IMR-90 (cell line): Measurements from ENCODE around the gene NDUFB11. TPM values are rescaled to one million over a fixed set of nuclear protein-coding genes. Genes with fewer than 3 reads are reported as not detected.

Source experiments
- ATAC-seq: fragments of 200-7000 bp; cut with Tn5 transposase; 2 replicates; pipeline ENCODE4 v1.9.1; 2020; ENCODE audit warnings: low read depth, mild to moderate bottlenecking, moderate library complexity
- BruUV-seq: library from RNA; stranded (reverse); fragments of 400-500 nt; replicated peaks from 2 replicates; lab custom pipeline; 2021; lab: Mats Ljungman, UMichigan
- CTCF ChIA-PET: fragments of 300-600 bp; formaldehyde crosslinking; extraction: SDS; loops from one replicate; lab custom pipeline; 2021; ENCODE audit warnings: antibody characterized with exemption; lab: Yijun Ruan, JAX
- POLR2A ChIA-PET: fragments of 300-600 bp; sonication (Branson Sonifier 250); formaldehyde crosslinking; loops from one replicate; lab custom pipeline; 2022; ENCODE audit warnings: antibody characterized with exemption; ENCODE audit not compliant: unreplicated experiment; lab: Charles Lee
- DNase-seq: peaks from one replicate; pipeline ENCODE4 v3.0.0; 2013
- H2AFZ ChIP-seq: replicated peaks from 2 replicates; pipeline ENCODE3; 2013; ENCODE audit warnings: low read length, mild to moderate bottlenecking; ENCODE audit not compliant: poor library complexity
- H2AK5ac ChIP-seq: 2 replicates; pipeline ENCODE4 v1.6.1; 2013; ENCODE audit warnings: low read depth, low read length, inconsistent platforms
- H2AK9ac ChIP-seq: replicated peaks from 2 replicates; pipeline ENCODE3; 2013; ENCODE audit warnings: mild to moderate bottlenecking, low read depth, low read length, moderate library complexity; ENCODE audit not compliant: poor library complexity
- H2BK120ac ChIP-seq: 2 replicates; pipeline ENCODE4 v1.6.1; 2013; ENCODE audit warnings: low read depth, low read length, inconsistent platforms
- H2BK15ac ChIP-seq: 3 replicates; pipeline ENCODE4 v1.6.1; 2013; ENCODE audit warnings: low read depth, low read length, inconsistent platforms
- H2BK20ac ChIP-seq: 2 replicates; pipeline ENCODE4 v1.6.1; 2013; ENCODE audit warnings: low read depth, mild to moderate bottlenecking, inconsistent platforms, low read length, moderate library complexity
- H2BK5ac ChIP-seq: 2 replicates; pipeline ENCODE4 v1.6.1; 2013; ENCODE audit warnings: mild to moderate bottlenecking, low read depth, low read length, inconsistent platforms; ENCODE audit not compliant: poor library complexity, severe bottlenecking
- H3K14ac ChIP-seq: replicated peaks from 2 replicates; pipeline ENCODE4 v1.6.1; 2013; ENCODE audit warnings: low read depth, low read length, inconsistent platforms
- H3K18ac ChIP-seq: 2 replicates; pipeline ENCODE4 v1.6.1; 2013; ENCODE audit warnings: low read depth, low read length, control low read depth
- H3K23ac ChIP-seq: 2 replicates; pipeline ENCODE4 v1.6.1; 2013; ENCODE audit warnings: low read depth, low read length, inconsistent platforms
- H3K27ac ChIP-seq: 2 replicates; pipeline ENCODE4 v1.5.1; 2013; ENCODE audit warnings: mild to moderate bottlenecking, control low read depth, low read length; ENCODE audit not compliant: insufficient read depth
- H3K27me3 ChIP-seq: 2 replicates; pipeline ENCODE4 v1.6.1; 2013; ENCODE audit warnings: low read length; ENCODE audit not compliant: control insufficient read depth, insufficient read depth
- H3K36me3 ChIP-seq: 2 replicates; pipeline ENCODE4 v1.6.1; 2013; ENCODE audit warnings: low read length, mixed read lengths; ENCODE audit not compliant: control insufficient read depth, insufficient read depth
- H3K4ac ChIP-seq: 2 replicates; pipeline ENCODE4 v1.6.1; 2013; ENCODE audit warnings: low read depth, low read length, inconsistent platforms
- H3K4me1 ChIP-seq: 2 replicates; pipeline ENCODE4 v1.6.1; 2013; ENCODE audit warnings: low read length, mixed read lengths; ENCODE audit not compliant: control insufficient read depth, insufficient read depth
- H3K4me2 ChIP-seq: 2 replicates; pipeline ENCODE4 v1.6.1; 2013; ENCODE audit warnings: low read depth, mild to moderate bottlenecking, control low read depth, low read length, moderate library complexity
- H3K4me3 ChIP-seq: 2 replicates; pipeline ENCODE4 v1.5.1; 2013; ENCODE audit warnings: low read depth, mild to moderate bottlenecking, control low read depth, low read length, moderate library complexity; ENCODE audit not compliant: insufficient read depth
- H3K56ac ChIP-seq: 2 replicates; pipeline ENCODE4 v1.6.1; 2013; ENCODE audit warnings: low read length, inconsistent platforms; ENCODE audit not compliant: insufficient read depth; ENCODE audit errors: extremely low read depth
- H3K79me1 ChIP-seq, 2 experiments: 2 replicates each; pipeline ENCODE4 v1.6.1; 2013; ENCODE audit warnings: low read length in 2 of 2, inconsistent platforms in 1 of 2, low read depth in 1 of 2
- H3K9ac ChIP-seq: 2 replicates; pipeline ENCODE4 v1.6.1; 2013; ENCODE audit warnings: low read depth, low read length, control low read depth
- H3K9me1 ChIP-seq: 2 replicates; pipeline ENCODE4 v1.6.1; 2013; ENCODE audit warnings: low read length, inconsistent platforms; ENCODE audit not compliant: insufficient read depth
- H3K9me3 ChIP-seq: 2 replicates; pipeline ENCODE4 v1.6.1; 2013; ENCODE audit warnings: low read length; ENCODE audit not compliant: control insufficient read depth, insufficient read depth
- H4K20me1 ChIP-seq: 2 replicates; pipeline ENCODE4 v1.6.1; 2013; ENCODE audit warnings: low read length, inconsistent platforms; ENCODE audit not compliant: insufficient read depth
- H4K5ac ChIP-seq: 2 replicates; pipeline ENCODE4 v1.6.1; 2013; ENCODE audit warnings: mild to moderate bottlenecking, low read depth, low read length, control low read depth
- H4K8ac ChIP-seq, 2 experiments: 2 replicates each; pipeline ENCODE4 v1.6.1; 2013; ENCODE audit warnings: low read depth in 2 of 2, low read length in 2 of 2, control low read depth in 1 of 2, inconsistent platforms in 1 of 2
- H4K91ac ChIP-seq: 2 replicates; pipeline ENCODE4 v1.6.1; 2013; ENCODE audit warnings: low read depth, low read length, inconsistent platforms; ENCODE audit not compliant: insufficient read depth
- CEBPB ChIP-seq: IDR thresholded peaks from 2 replicates; pipeline ENCODE4 v1.6.1; 2012; ENCODE audit warnings: low read depth, low read length, improper control_type of control experiment
- CHD1 ChIP-seq: IDR thresholded peaks from 2 replicates; pipeline ENCODE4 v1.6.1; 2012; ENCODE audit warnings: low read depth, low read length, improper control_type of control experiment
- CTCF ChIP-seq: conservative IDR thresholded peaks from 2 replicates; pipeline ENCODE4 v1.5.1; 2012; ENCODE audit warnings: mild to moderate bottlenecking, low read depth, low read length, improper control_type of control experiment
- ELK1 ChIP-seq: fragments of 150-350 bp; IDR thresholded peaks from 2 replicates; pipeline ENCODE4 v1.6.1; 2016; ENCODE audit warnings: low read depth, mild to moderate bottlenecking, low read length, moderate library complexity, borderline replicate concordance
- FOS ChIP-seq: fragments of 150-350 bp; IDR thresholded peaks from 2 replicates; pipeline ENCODE4 v1.6.1; 2016; ENCODE audit warnings: low read depth, low read length
- MAZ ChIP-seq: IDR thresholded peaks from 2 replicates; pipeline ENCODE4 v1.6.1; 2012; ENCODE audit warnings: low read depth, mild to moderate bottlenecking, low read length, improper control_type of control experiment, moderate library complexity, borderline replicate concordance
- MXI1 ChIP-seq: IDR thresholded peaks from 2 replicates; pipeline ENCODE4 v1.6.1; 2012; ENCODE audit warnings: low read depth, mild to moderate bottlenecking, low read length, moderate library complexity, borderline replicate concordance
- NFE2L2 ChIP-seq: fragments of 150-350 bp; IDR thresholded peaks from 2 replicates; pipeline ENCODE4 v1.6.1; 2016; ENCODE audit warnings: low read depth, mild to moderate bottlenecking, low read length
- POLR2A ChIP-seq: IDR thresholded peaks from 2 replicates; pipeline ENCODE4 v1.6.1; 2012; ENCODE audit warnings: mild to moderate bottlenecking, low read depth, low read length
- RAD21 ChIP-seq: IDR thresholded peaks from 2 replicates; pipeline ENCODE4 v1.6.1; 2012; ENCODE audit warnings: low read length, improper control_type of control experiment
- RCOR1 ChIP-seq: IDR thresholded peaks from 2 replicates; pipeline ENCODE4 v1.6.1; 2012; ENCODE audit warnings: mild to moderate bottlenecking, low read length, improper control_type of control experiment; ENCODE audit not compliant: insufficient replicate concordance
- RFX5 ChIP-seq: IDR thresholded peaks from 2 replicates; pipeline ENCODE4 v1.8.0; 2012; ENCODE audit warnings: low read depth, mild to moderate bottlenecking, low read length, moderate library complexity
- SMC3 ChIP-seq: fragments of 150-350 bp; IDR thresholded peaks from 2 replicates; pipeline ENCODE4 v1.6.1; 2016; ENCODE audit warnings: low read depth, mild to moderate bottlenecking, antibody characterized with exemption, low read length, moderate library complexity
- USF2 ChIP-seq: fragments of 150-350 bp; IDR thresholded peaks from 2 replicates; pipeline ENCODE4 v1.6.1; 2017; ENCODE audit warnings: mild to moderate bottlenecking, antibody characterized with exemption, low read length, low read depth
- WGBS, 2 experiments: methylation state at CpG; one replicate each; pipeline versions ENCODE4 v1.1.5 to v1.1.7; 2013; ENCODE audit warnings: missing lambda C conversion rate in 2 of 2; ENCODE audit not compliant: insufficient read length in 1 of 2; ENCODE audit errors: extremely low coverage in 2 of 2; 5-methylcytosine and 5-hydroxymethylcytosine counted together
- dilution Hi-C: fragments of 300-500 bp; cut with HindIII; formaldehyde crosslinking; loops from one replicate; pipeline ENCODE4 v1.14.3; 2018; ENCODE audit warnings: low sequenced_read_pairs; ENCODE audit not compliant: unreplicated experiment
- in situ Hi-C: fragments of 300-500 bp; cut with MboI; formaldehyde crosslinking; loops from 3 replicates; pipeline ENCODE4 v1.14.3; 2019; ENCODE audit warnings: low sequenced_read_pairs, inconsistent platforms, mixed read lengths
- intact Hi-C: fragments of 100-400 bp; cut with micrococcal nuclease; formaldehyde crosslinking; loops from 2 replicates; pipeline ENCODE4 v1.10.0; 2022
- polyA plus RNA-seq, 3 experiments: library from polyadenylated mRNA; depleted of rRNA; stranded (reverse); fragments of >200 nt; gene quantifications; 2 replicates each; pipeline ENCODE4 v1.2.3, GENCODE V29; 2012; ENCODE audit warnings: low replicate concordance in 1 of 3
- total RNA-seq: library from RNA; depleted of rRNA; stranded (reverse); fragments of >200 nt; gene quantifications from 2 replicates; pipeline ENCODE4 v1.2.3, GENCODE V29; 2012

The NDUFB11 gene
- total and polyA plus RNA-seq, 2 of the 4 experiments (the other 2 are of a cell fraction), result 17.0 to 58.3 TPM

GRCh38 chrX:47193475-47194193, 49.1 kb upstream of the NDUFB11 start, which contains the start of gene UBA1:
Gene UBA1, plus strand, starts transcription at chrX:47193829. Its CDS starts 4,974 bp downstream, at chrX:47198803.
- Histone ChIP-seq H2AK9ac (peak within 1 kb of the TSS; percentile 99), H4K5ac (peak within 1 kb of the TSS; percentile 29; the same call in 1 of the 2 replicates), H3K18ac (peak within 1 kb of the TSS; percentile 37; the same call in 1 of the 2 replicates), H3K56ac (peak within 1 kb of the TSS; percentile 91), H2BK15ac (no peak within 1 kb of the TSS), H3K4me3 (peak within 1 kb of the TSS; percentile 74), H2BK20ac (no peak within 1 kb of the TSS), H3K4me1 (peaks cover 24% of the 10 kb centered on the region), H3K27me3 (no peaks in the 10 kb centered on the region; the same call in 1 of the 2 replicates), H2BK5ac (peak within 1 kb of the TSS; percentile 79), H2AFZ (peak within 1 kb of the TSS; percentile 96), H3K9me3 (no peaks in the 10 kb centered on the region), H3K4me2 (peak within 1 kb of the TSS; percentile 94), H3K36me3 (peaks cover 19% of the 10 kb centered on the region), H4K8ac (peak within 1 kb of the TSS; percentile 63 to 86; a peak in 3 of 4 replicates), H4K20me1 (peaks cover 45% of the 10 kb centered on the region), H3K14ac (peak within 1 kb of the TSS; percentile 91), H4K91ac (peak within 1 kb of the TSS; percentile 81), H3K9me1 (peaks cover 5% of the 10 kb centered on the region; the same call in 1 of the 2 replicates), H3K27ac (peak within 1 kb of the TSS; percentile 87), H2BK120ac (no peak within 1 kb of the TSS), H3K9ac (peak within 1 kb of the TSS; percentile 88), H2AK5ac (peak within 1 kb of the TSS; percentile 63; the same call in 1 of the 2 replicates), H3K79me1 (peaks cover 15 to 47% of the 10 kb centered on the region in 2 experiments), H3K4ac (peak within 1 kb of the TSS; percentile 85), H3K23ac (peak within 1 kb of the TSS; percentile 94)
- BruUV-seq, result no TSS peak
- intact Hi-C loops, result loop anchor here (1.0 to 5.0 kb wide), 6 partner anchors 119 to 831 kb away; partner anchors contain the start of gene ZNF41
- ATAC-seq (peak; percentile 82), DNase-seq (peak; percentile 95)
- in situ Hi-C loops, result loop anchor here (10.0 kb wide), 2 partner anchors 191 to 331 kb away; no protein-coding TSS in a partner anchor
- CTCF ChIA-PET, result no interaction called here
- dilution Hi-C loops, result no loop called here
- WGBS, 2 experiments, result 4% methylated on average over 9 of the region's 50 CpGs; no CpG with 5 or more reads in 1 of the 2 experiments
- POLR2A ChIA-PET, result no interaction called here
- TF ChIP-seq SMC3 (peak; percentile 80), NFE2L2 (no peak), MAZ (peak; percentile 50; the same call in 1 of the 2 replicates), POLR2A (peak; percentile 94), RAD21 (peak; percentile 92), RCOR1 (no peak), CHD1 (no peak), USF2 (no peak), ELK1 (no peak), FOS (peak; percentile 62; the same call in 1 of the 2 replicates), CEBPB (no peak), CTCF (peak; percentile 92), MXI1 (no peak), RFX5 (no peak)
